ENCODE measurements around the gene SUMO1.

GRCh38 chr2:202267495-202267894 is 29.1 kb upstream of the SUMO1 start:
- no peak for TF ChIP-seq CTCF (IDR thresholded peaks at IDR 0.05)
- TF ChIP-seq POLR2A (IDR thresholded peaks at IDR 0.05): no peak
- no peak for TF ChIP-seq EP300 (IDR thresholded peaks at IDR 0.05)

Measured in gastroesophageal sphincter (tissue), 3 donors.